Transverse colon (tissue), 3 donors: ENCODE measurements around the gene SEMA4D.

Experiments
- EP300 ChIP-seq: sonication (generic); formaldehyde crosslinking; IDR thresholded peaks from one replicate; pipeline ENCODE4 v1.6.1; 2017; ENCODE audit warnings: antibody characterized with exemption, low read depth
- TF ChIP-seq, protein P1 (sequence below), 5 experiments: fragments of 200-600 bp in 3 of 5; fragments of 450-650 bp in 2 of 5; sonication (generic) in 3 of 5; IDR thresholded peaks; 1 replicate in 2 of 5; 2 replicates in 3 of 5; pipeline ENCODE4 v1.5.1; 2016 to 2017; ENCODE audit warnings: antibody characterized with exemption in 5 of 5, inconsistent platforms in 3 of 5, mild to moderate bottlenecking in 2 of 5, moderate library complexity in 1 of 5

DNA sequence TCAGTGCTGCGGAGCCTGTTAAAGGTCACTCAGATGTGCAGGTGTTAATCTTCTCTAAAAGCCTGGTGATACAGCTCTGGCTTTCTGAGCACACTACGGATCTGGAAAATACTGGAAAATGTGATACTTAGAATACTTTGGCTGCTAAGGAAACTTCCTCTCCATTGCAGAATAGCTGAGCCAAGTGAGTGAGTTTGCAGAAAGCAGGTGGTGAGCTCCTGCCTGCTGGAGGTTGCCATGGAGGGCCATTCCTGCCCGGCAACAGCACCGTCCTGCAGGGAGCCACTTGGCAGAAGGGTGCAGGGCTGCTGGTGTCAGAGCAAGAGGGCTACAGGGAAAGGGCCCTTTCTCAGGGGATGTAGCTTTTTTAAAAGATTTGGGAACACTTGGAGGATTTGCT lies 138.9 kb downstream of the SEMA4D start:
- no peak for TF ChIP-seq EP300
- TF ChIP-seq, protein P1, sequence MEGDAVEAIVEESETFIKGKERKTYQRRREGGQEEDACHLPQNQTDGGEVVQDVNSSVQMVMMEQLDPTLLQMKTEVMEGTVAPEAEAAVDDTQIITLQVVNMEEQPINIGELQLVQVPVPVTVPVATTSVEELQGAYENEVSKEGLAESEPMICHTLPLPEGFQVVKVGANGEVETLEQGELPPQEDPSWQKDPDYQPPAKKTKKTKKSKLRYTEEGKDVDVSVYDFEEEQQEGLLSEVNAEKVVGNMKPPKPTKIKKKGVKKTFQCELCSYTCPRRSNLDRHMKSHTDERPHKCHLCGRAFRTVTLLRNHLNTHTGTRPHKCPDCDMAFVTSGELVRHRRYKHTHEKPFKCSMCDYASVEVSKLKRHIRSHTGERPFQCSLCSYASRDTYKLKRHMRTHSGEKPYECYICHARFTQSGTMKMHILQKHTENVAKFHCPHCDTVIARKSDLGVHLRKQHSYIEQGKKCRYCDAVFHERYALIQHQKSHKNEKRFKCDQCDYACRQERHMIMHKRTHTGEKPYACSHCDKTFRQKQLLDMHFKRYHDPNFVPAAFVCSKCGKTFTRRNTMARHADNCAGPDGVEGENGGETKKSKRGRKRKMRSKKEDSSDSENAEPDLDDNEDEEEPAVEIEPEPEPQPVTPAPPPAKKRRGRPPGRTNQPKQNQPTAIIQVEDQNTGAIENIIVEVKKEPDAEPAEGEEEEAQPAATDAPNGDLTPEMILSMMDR (IDR thresholded peaks at IDR 0.05) = no peak
